ENCODE results near the gene VN1R5.

- TF ChIP-seq REST (tag by site-specific recombination; IDR thresholded peaks at IDR 0.05) (no peak), ZNF274 (IDR thresholded peaks at IDR 0.05; ENCODE audit: low read length) (no peak), ZNF274 (tag by site-specific recombination; IDR thresholded peaks at IDR 0.05; ENCODE audit: borderline replicate concordance) (no peak)
These were observed 44.5 kb upstream of the VN1R5 start for GRCh38 chr1:247211339-247211738.

All from HEK293 (cell line).